ENCODE measurements around the gene DYNC1H1.

DYNC1H1 gene

GRCh38 chr14:101964297-101965180 is at the start of gene DYNC1H1:
Gene DYNC1H1, plus strand, starts transcription at chr14:101964573. Its CDS starts 119 bp downstream, at chr14:101964692.
- peak; percentile 63 for DNase-seq (ENCODE audit: low read depth)

- DNase-seq (ENCODE audit: low read depth), result no peak
Measured at GRCh38 chr14:101915871-101916815, 48.2 kb upstream of the DYNC1H1 start.

- no peak for DNase-seq (ENCODE audit: low read depth)
Measured at GRCh38 chr14:101916816-101917412, 47.5 kb upstream of the DYNC1H1 start.

GRCh38 chr14:101917413-101918017 is 46.9 kb upstream of the DYNC1H1 start:
- no peak for DNase-seq (ENCODE audit: low read depth)

- DNase-seq (ENCODE audit: low read depth), result no peak
Measured at GRCh38 chr14:101918065-101918989, 46.0 kb upstream of the DYNC1H1 start.

- DNase-seq (ENCODE audit: low read depth), result no peak
Measured at GRCh38 chr14:101920271-101920670, 44.1 kb upstream of the DYNC1H1 start.

GRCh38 chr14:101922866-101923265 is 41.5 kb upstream of the DYNC1H1 start:
- no peak for DNase-seq (ENCODE audit: low read depth)

- DNase-seq (ENCODE audit: low read depth), result no peak
Measured at GRCh38 chr14:101925152-101925551, 39.2 kb upstream of the DYNC1H1 start.

- DNase-seq (ENCODE audit: low read depth), result no peak
Measured at GRCh38 chr14:101926085-101926484, 38.3 kb upstream of the DYNC1H1 start.

GRCh38 chr14:101926620-101927019 is 37.8 kb upstream of the DYNC1H1 start:
- DNase-seq (ENCODE audit: low read depth), result no peak

GRCh38 chr14:101927859-101928258 is 36.5 kb upstream of the DYNC1H1 start:
- DNase-seq (ENCODE audit: low read depth), result no peak

GRCh38 chr14:101928415-101928841 is 35.9 kb upstream of the DYNC1H1 start:
- DNase-seq (ENCODE audit: low read depth), result no peak

- no peak for DNase-seq (ENCODE audit: low read depth)
Measured at GRCh38 chr14:101929096-101929495, 35.3 kb upstream of the DYNC1H1 start.

GRCh38 chr14:101929946-101930345 is 34.4 kb upstream of the DYNC1H1 start:
- no peak for DNase-seq (ENCODE audit: low read depth)

GRCh38 chr14:101932673-101933072 is 31.7 kb upstream of the DYNC1H1 start:
- DNase-seq (ENCODE audit: low read depth), result no peak

- no peak for DNase-seq (ENCODE audit: low read depth)
Measured at GRCh38 chr14:101933209-101933608, 31.2 kb upstream of the DYNC1H1 start.

- DNase-seq (ENCODE audit: low read depth), result no peak
Measured at GRCh38 chr14:101934601-101935150, 29.7 kb upstream of the DYNC1H1 start.

GRCh38 chr14:101937926-101938767 is 26.2 kb upstream of the DYNC1H1 start:
- no peak for DNase-seq (ENCODE audit: low read depth)

GRCh38 chr14:101939646-101940170 is 24.7 kb upstream of the DYNC1H1 start:
- no peak for DNase-seq (ENCODE audit: low read depth)

All from stimulated activated CD8-positive, alpha-beta memory T cell treated with anti-CD3 and anti-CD28 coated beads, Interleukin-7, amount 100 ng/mL, for 24 hours (primary cell).